Activated T-cell treated with anti-CD3 and anti-CD28 coated beads for 24 hours (primary cell): ENCODE measurements around the gene ILK.

ENCODE experiments used
- DNase-seq: peaks from one replicate; pipeline ENCODE4 v3.0.0-alpha.2; 2020; ENCODE audit warnings: low read depth

ILK gene

GRCh38 chr11:6606471-6607189 lies 3.1 kb downstream of the ILK start:
- peak; percentile 29 for DNase-seq

DNA sequence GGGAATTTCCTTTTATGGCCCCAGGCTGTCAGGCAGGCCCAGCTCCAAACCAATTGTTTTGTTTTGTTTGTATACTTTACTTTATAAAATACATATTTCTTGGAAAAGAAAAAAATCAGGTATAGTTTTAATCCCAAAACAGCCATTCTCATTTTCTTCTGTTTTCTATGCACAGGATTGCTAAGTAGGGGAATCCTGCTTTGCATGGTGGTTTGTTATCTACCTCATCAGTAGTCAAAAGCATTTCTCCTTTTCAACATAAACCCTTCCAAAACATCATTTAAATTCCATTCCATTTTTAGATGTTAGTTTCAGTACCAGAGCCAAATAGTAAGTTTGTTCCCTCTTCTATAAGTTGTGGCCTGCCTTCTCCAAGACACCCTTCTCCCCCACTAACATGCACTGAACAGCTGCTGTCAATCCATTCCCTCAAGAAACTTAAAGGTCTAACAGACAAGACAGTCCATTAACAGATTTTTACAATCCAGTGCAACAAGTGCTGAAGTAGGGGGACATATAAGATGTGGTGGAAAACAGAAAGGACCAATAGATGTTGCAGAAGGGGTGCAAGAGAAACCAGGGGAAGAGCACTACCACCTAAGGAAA lies 3.7 kb downstream of the ILK start:
- DNase-seq, result no peak

DNA sequence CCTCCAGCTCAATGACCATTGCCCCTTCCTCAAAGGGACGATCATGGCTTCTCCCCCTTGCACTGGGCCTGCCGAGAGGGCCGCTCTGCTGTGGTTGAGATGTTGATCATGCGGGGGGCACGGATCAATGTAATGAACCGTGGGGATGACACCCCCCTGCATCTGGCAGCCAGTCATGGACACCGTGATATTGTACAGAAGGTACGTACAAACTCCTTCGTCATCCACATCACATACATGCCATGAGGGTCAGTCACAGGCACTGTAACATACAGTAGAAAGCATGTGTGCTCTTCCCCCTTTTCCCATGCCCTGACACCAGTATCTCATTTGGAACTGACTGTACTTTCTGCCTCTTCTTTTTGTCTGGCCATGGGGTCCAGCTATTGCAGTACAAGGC lies 4.4 kb downstream of the ILK start:
- no peak for DNase-seq

GRCh38 chr11:6608726-6609501 lies 5.3 kb downstream of the ILK start:
- DNase-seq, result no peak

DNA sequence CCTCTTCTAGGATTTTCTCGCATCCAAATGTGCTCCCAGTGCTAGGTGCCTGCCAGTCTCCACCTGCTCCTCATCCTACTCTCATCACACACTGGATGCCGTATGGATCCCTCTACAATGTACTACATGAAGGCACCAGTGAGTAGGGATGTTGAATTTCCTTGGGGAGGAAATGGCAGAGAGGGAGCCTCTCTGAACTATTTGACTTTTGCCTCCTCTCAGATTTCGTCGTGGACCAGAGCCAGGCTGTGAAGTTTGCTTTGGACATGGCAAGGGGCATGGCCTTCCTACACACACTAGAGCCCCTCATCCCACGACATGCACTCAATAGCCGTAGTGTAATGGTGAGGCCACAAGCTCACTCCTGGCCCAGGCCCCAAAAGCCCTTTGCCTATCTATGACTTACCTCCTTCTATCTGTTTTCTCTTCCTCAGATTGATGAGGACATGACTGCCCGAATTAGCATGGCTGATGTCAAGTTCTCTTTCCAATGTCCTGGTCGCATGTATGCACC lies 6.0 kb downstream of the ILK start:
- no peak for DNase-seq

DNA sequence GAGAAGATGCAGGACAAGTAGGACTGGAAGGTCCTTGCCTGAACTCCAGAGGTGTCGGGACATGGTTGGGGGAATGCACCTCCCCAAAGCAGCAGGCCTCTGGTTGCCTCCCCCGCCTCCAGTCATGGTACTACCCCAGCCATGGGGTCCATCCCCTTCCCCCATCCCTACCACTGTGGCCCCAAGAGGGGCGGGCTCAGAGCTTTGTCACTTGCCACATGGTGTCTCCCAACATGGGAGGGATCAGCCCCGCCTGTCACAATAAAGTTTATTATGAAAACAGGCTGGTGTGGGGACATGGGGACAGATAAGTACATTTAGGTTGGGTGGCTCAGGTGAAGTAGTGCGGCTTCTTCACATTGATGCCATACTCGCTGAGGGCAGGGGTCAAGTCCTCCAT lies 7.0 kb downstream of the ILK start:
- DNase-seq, result no peak

- DNase-seq, result no peak
Measured at GRCh38 chr11:6611092-6611962, 7.8 kb downstream of the ILK start.

GRCh38 chr11:6611963-6612212 lies 8.3 kb downstream of the ILK start:
- no peak for DNase-seq

- peak; percentile 92 for DNase-seq
Measured at GRCh38 chr11:6612213-6613041, 8.9 kb downstream of the ILK start, which contains the start of gene TAF10. TSS of gene TAF10 (minus strand) at chr11:6612216. CDS start at chr11:6612189, 27 bp downstream.

GRCh38 chr11:6613496-6613895 lies 9.9 kb downstream of the ILK start:
- DNase-seq, result no peak

GRCh38 chr11:6614446-6614845 lies 10.9 kb downstream of the ILK start:
- DNase-seq, result no peak

- no peak for DNase-seq
Measured at GRCh38 chr11:6615046-6615445, 11.5 kb downstream of the ILK start.

DNA sequence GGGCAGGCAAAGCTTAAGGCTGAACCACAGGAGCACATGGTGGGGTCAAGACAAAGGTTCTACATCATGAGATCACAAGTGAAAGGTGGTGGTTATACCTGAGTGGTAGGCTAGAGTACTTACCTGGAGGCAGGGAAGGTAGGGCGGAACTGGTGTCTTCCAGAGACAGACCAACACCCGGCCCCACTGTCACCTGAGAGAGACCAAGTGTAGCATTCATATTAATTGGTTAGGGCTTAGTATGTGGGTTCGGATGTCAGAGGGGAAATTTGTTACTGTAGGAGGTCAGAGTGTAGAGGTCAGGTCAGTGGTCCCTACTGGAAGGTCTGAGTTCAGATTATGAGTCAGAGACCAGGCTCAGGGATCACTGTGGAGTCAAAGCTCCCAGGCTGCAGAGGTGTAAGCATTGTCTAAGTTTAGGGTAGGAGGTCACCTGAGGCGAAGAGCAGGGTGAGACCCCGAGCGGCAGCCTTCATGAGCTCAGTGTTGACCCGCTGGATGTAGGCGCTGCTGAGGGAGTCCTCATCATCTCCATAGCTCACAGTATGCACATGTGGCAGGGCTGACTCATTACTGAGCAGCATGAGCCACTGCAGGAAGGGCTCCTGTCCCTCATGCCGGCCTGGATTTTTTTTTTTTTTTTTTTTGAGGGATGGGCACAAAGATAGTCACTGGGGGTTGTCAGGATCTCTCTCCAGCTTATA lies 12.5 kb downstream of the ILK start:
- no peak for DNase-seq

DNA sequence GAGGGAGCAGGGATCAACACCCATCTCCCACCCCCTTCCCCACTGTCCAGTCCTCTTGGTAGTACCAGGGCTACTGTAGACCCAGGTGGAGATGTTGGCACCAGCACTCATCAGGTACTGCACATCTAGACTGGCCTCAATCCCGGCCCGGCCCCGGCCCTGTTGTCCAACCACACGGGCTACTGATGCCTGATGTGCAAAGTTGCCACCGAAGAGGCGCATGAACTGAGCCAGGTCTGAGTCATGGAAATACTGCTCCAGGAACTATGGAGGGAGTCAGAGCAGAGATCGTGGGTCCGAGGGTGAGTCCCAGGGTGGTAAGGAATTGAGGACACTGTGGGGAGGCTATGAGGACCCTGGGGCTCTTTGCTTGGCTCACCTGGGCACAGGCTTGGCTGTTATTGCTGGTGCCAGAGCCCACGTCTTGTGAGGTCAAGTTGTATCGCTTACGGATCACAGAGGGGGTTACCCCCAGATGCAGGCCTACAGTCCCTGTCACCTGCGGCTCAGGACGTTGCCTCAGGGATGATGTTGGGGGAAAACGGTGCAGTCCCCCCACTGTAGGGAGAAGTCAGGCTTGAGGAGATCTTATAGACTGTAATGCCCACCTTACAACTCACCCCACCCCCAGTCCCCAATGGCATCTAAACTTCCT lies 13.1 kb downstream of the ILK start:
- no peak for DNase-seq

GRCh38 chr11:6617315-6617781 lies 13.8 kb downstream of the ILK start:
- no peak for DNase-seq

DNA sequence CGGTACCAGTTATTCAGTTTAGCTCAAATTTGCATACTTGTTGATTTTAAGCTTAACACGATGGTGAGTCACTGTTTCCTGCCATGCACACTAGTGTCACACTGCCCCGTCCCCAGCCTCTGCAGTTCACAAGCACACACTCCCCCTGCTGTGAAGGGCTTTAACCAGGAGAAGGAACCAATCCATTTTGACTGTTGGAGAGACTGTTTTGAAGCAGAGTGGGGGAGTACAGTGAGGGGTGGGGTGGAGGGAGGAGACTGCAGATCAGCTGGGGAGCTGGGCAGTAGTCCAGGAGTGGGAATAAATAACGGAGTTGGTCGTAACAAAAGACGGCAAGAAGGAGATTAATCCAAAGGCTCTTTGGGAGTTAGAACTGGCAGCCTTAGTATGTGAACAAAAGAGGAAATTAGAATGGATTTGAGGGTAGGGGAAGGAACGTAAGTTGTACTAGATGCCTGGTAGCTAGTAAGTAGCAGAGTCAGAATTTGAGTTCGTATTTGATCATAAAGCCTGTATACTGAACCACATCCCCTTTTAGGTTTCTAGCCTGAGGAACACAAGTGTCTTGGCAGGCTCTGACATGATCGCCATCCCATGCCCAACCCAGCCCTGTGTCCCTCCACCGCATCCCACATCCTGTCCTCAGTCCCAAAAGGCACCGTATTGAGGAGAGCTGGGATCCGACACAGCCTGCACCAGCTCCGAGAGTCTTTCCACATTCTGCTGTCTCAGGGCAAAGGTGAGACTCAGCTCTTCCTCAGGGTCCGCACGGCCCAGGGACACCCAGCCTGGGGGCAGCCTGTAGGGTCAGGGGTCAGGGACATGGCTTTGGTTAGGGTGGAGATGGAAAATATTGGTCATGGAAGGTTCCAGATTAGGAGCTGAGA lies 14.8 kb downstream of the ILK start:
- peak; percentile 53 for DNase-seq

GRCh38 chr11:6619004-6619745 lies 15.6 kb downstream of the ILK start, which contains the start of gene TPP1:
TSS of gene TPP1 (minus strand) at chr11:6619422. CDS start at chr11:6619400, 22 bp downstream.
- DNase-seq, result peak; percentile 86

- no peak for DNase-seq
Measured at GRCh38 chr11:6620636-6621035, 17.1 kb downstream of the ILK start.
